Mucosa of descending colon (tissue), 3 donors: ENCODE results near the gene SBK1. TPM values are rescaled to one million over a fixed set of nuclear protein-coding genes. Genes with fewer than 3 reads are reported as not detected.
"Not testable (repeated sequence)": the region's sequence is repeated elsewhere in the genome, so short reads cannot be mapped to it uniquely, and the experiment has no call there.

Experiments
- ATAC-seq: fragments of 200-7000 bp; cut with Tn5 transposase; one replicate; pipeline ENCODE4 v1.9.1; 2020; ENCODE audit warnings: mild to moderate bottlenecking, moderate library complexity
- DNase-seq, 3 donors: peaks; one replicate each; pipeline ENCODE4 v3.0.0-alpha.2; 2020
- H3K36me3 ChIP-seq: fragments of 200-600 bp; one replicate; pipeline ENCODE4 v1.8.0; 2021; ENCODE audit warnings: low read depth, mild to moderate bottlenecking
- H3K4me1 ChIP-seq: fragments of 200-600 bp; one replicate; pipeline ENCODE4 v1.8.0; 2021; ENCODE audit warnings: low read depth, mild to moderate bottlenecking
- H3K4me3 ChIP-seq: fragments of 200-600 bp; one replicate; pipeline ENCODE4 v1.8.0; 2021; ENCODE audit warnings: mild to moderate bottlenecking
- H3K9me3 ChIP-seq: fragments of 200-600 bp; one replicate; pipeline ENCODE4 v1.8.0; 2021; ENCODE audit warnings: mild to moderate bottlenecking
- intact Hi-C, 2 donors: fragments of 100-400 bp; cut with DNase I in 1 of 2; cut with micrococcal nuclease in 1 of 2; formaldehyde crosslinking; loops; one replicate each; pipeline versions ENCODE4 v1.11.0 to v1.11.1; 2022; cut with DNase I, micrococcal nuclease
- long read RNA-seq, 2 donors: library from polyadenylated mRNA; unstranded; transcript quantifications; one replicate each; pipeline ENCODE4 v2.0.0, GENCODE V29; 2019 to 2021
- total RNA-seq, 3 donors: library from RNA; stranded (reverse); fragmentation: NEBNext Ultra II Directional in 2 of 3; extraction: Animal tissue kit (Norgen Biotek cat#: 25700) in 2 of 3; gene quantifications; one replicate each; pipeline versions ENCODE4 v1.2.1 to v1.2.4, GENCODE V29; 2021 to 2023
- TF ChIP-seq, protein P1 (sequence below): fragments of 200-600 bp; IDR thresholded peaks from one replicate; pipeline ENCODE4 v1.8.0; 2022; ENCODE audit warnings: antibody characterized with exemption, mild to moderate bottlenecking
- donor health status: DM: no; HTN: no; CAD: no; lungs with moderate emphysema.
- donor health status: DM: no; HTN: no; CAD: no.
- donor health status: DM: no; HTN: yes; CAD: no.

SBK1 gene
- total RNA-seq, result 1 to 10 TPM in 1 of 3 donors, under 1 TPM in 2; 0.28 to 1.8 (median 0.52) TPM
- long read RNA-seq, donor 1, result 0 reads
- long read RNA-seq, donor 2, result 0 reads

DNA sequence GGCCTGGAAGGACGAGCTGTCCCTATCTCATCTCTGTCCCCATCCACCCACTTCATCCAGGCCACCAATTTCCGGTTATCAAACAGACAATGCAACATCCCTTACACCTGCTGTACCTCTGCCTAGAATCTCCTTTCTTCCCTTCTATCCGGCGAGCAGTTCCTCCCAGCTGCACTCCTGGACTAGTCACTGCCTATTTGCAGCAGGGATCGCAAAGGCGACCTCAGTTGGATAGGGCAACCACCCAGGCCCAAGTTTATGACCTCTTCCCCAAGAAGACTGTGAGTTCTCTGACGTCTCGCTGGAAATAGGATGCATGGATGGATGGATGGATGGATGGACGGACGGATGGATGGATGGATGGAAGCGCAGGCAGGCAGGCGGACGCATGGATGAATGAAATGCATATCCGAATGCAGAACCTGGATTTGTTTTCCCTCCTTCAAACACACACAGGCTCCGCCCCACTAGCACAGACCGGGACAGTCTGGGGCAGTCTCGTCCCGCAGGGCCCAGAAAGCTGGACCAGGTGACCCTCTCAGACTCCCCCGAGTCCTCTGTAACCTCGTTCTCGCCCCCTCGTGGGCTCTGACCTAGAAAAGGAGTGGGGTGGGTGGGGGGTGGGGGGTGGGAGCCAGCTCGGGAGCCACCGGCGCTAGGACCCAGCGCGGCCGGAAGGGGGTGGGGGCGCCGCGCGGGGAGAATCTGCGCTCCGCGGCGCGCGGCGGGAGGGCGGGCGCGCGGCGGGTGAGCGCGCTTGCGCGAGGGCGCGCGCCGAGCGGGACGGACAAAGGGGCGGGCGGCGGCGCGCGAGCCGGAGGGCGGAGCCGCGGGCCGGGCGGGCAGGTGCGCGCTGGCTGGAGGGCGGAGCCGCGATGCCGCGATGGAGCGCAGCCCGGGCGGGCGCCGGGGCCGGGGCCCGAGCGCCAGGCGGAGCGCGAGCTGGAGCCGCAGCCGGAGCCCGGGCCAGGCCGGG lies at the start of gene SBK1:
Gene SBK1, plus strand, starts transcription at position 875 of the 976 bp plus-strand sequence. CDS start 24,867 bp downstream, outside the sequence.
- Histone ChIP-seq H3K36me3 (no peaks in the 10 kb centered on the region), H3K9me3 (no peaks in the 10 kb centered on the region), H3K4me1 (peaks cover 15% of the 10 kb centered on the region), H3K4me3 (no peak within 1 kb of the TSS)
- DNase-seq (peak; percentile 81 to 88 (median 83)), ATAC-seq (peak; percentile 98)
- TF ChIP-seq, protein P1, sequence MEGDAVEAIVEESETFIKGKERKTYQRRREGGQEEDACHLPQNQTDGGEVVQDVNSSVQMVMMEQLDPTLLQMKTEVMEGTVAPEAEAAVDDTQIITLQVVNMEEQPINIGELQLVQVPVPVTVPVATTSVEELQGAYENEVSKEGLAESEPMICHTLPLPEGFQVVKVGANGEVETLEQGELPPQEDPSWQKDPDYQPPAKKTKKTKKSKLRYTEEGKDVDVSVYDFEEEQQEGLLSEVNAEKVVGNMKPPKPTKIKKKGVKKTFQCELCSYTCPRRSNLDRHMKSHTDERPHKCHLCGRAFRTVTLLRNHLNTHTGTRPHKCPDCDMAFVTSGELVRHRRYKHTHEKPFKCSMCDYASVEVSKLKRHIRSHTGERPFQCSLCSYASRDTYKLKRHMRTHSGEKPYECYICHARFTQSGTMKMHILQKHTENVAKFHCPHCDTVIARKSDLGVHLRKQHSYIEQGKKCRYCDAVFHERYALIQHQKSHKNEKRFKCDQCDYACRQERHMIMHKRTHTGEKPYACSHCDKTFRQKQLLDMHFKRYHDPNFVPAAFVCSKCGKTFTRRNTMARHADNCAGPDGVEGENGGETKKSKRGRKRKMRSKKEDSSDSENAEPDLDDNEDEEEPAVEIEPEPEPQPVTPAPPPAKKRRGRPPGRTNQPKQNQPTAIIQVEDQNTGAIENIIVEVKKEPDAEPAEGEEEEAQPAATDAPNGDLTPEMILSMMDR, result no peak
- intact Hi-C loops, result no loop called here

DNA sequence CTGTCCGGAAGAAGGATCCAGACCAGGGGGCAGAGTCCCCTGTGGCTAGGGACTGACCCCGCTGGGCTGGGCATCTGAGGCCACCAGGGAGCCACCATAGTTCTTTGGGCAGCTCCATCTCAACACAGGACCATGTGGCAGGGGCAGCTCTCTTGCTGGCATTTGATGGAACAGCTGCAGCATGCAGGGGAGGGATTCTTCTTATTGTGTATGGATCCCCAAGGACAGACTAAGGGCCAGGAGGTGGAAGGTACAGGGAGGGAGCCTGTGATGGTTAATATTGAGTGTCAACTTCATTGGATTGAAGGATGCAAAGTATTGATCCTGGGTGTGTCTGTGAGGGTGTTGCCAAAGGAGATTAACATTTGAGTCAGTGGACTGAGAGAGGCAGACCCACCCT lies 42.8 kb upstream of the SBK1 start:
- H3K9me3 ChIP-seq, H3K4me1 ChIP-seq, intact Hi-C loops, DNase-seq, H3K36me3 ChIP-seq, ATAC-seq, H3K4me3 ChIP-seq: not testable (repeated sequence)

DNA sequence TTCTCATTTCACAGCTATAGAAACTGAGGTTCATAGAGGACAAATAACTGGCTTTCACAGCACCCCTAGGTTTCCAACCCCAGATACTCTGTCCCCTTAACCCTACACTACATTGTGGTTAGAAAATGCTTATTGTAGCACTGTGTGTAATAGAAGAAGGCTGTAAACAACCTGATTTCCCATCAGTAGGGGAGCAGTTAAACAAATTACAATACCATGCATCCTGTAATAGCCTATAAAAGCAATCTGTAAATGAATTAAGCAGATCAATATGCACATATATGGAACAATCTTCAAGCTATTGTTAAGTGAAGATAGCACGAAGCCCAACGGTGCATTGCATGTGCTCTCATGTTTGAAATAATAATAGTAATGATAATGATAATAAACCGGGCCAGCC lies 41.3 kb upstream of the SBK1 start:
- DNase-seq (no peak), ATAC-seq (no peak)
- H3K9me3 ChIP-seq, result no peaks in the 10 kb centered on the region
- no peaks in the 10 kb centered on the region for H3K4me1 ChIP-seq
- intact Hi-C loops, result no loop called here
- H3K4me3 ChIP-seq, result no peak overlapping the region
- TF ChIP-seq, protein P1, result no peak
- H3K36me3 ChIP-seq, result no peaks in the 10 kb centered on the region

DNA sequence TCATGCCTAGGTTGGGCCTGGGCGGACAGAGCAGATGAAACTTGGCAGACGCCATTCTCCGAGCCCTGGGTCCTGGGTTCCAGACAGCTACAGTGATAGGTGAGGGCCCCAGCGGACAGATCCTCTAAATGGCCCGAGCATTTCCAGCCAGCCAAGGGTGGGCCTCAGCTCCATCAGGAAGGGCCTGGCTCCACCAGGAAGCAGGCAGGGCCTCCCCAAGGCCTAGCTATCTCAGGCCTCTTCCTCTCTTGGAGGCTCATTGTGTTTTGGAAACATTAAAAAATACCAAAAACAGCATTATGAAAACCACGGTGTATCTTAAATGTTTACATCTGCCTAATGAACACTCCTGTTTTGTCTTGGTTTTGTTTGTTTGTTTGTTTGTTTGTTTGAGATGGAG lies 38.2 kb upstream of the SBK1 start:
- TF ChIP-seq, protein P1, result no peak
- DNase-seq (no peak), ATAC-seq (no peak)
- Histone ChIP-seq H3K36me3 (no peaks in the 10 kb centered on the region), H3K4me1 (no peaks in the 10 kb centered on the region), H3K9me3 (no peaks in the 10 kb centered on the region), H3K4me3 (no peak overlapping the region)
- intact Hi-C loops, result no loop called here

DNA sequence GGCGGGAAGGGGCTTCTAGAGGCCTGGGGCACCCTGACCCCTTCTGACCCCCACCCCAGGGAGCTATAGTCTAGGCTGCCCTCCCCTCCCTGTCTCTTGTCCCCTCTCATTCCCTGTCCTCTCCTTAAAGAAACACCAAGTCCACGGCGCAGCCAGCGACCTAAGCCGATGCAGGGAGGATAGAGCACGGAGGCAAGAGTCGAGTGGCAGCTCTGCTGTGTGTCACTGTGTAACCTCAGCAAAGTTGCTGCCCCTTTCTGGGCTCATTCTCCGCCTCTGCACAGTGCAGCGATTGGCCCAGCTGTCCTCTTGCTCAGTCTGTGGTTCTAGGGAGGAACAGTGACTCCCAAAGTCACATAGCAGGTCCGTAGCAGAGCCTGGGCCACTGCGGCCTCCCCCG lies 36.5 kb upstream of the SBK1 start:
- intact Hi-C loops, result no loop called here
- no peak overlapping the region for H3K4me3 ChIP-seq
- DNase-seq (no peak), ATAC-seq (no peak)
- no peaks in the 10 kb centered on the region for H3K9me3 ChIP-seq
- no peaks in the 10 kb centered on the region for H3K36me3 ChIP-seq
- TF ChIP-seq, protein P1, result no peak
- H3K4me1 ChIP-seq, result no peaks in the 10 kb centered on the region

DNA sequence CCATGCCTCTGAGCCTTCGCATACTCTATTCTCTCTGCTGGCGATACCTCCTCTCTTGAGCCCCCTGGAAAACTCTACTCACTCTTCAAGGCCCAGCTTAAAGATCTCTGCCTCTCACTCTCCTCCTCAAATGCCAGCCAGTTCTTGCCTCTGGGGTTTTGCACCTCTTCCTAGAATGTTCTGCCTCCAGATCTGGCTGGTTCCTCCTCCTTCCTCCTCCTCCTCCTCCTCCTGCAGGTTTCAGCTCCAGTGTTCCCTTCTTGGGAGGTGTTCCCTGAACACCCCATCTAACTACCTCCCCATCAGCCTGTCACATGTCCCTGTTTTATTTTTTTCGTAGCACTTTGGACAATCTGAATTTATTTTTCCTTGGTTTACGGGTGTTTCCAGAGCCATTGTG lies 35.1 kb upstream of the SBK1 start:
- ATAC-seq (no peak), DNase-seq (no peak)
- intact Hi-C loops, result no loop called here
- Histone ChIP-seq H3K4me1 (no peaks in the 10 kb centered on the region), H3K4me3 (no peak overlapping the region), H3K36me3 (no peaks in the 10 kb centered on the region), H3K9me3 (no peaks in the 10 kb centered on the region)
- TF ChIP-seq, protein P1, result no peak
